IMR-90 (cell line): Measurements from ENCODE around the gene ERMP1. TPM values are rescaled to one million over a fixed set of nuclear protein-coding genes. Genes with fewer than 3 reads are reported as not detected.

Source experiments
- ATAC-seq: fragments of 200-7000 bp; cut with Tn5 transposase; 2 replicates; pipeline ENCODE4 v1.9.1; 2020; ENCODE audit warnings: low read depth, mild to moderate bottlenecking, moderate library complexity
- BruUV-seq: library from RNA; stranded (reverse); fragments of 400-500 nt; replicated peaks from 2 replicates; lab custom pipeline; 2021; lab: Mats Ljungman, UMichigan
- CTCF ChIA-PET: fragments of 300-600 bp; formaldehyde crosslinking; extraction: SDS; loops from one replicate; lab custom pipeline; 2021; ENCODE audit warnings: antibody characterized with exemption; lab: Yijun Ruan, JAX
- POLR2A ChIA-PET: fragments of 300-600 bp; sonication (Branson Sonifier 250); formaldehyde crosslinking; loops from one replicate; lab custom pipeline; 2022; ENCODE audit warnings: antibody characterized with exemption; ENCODE audit not compliant: unreplicated experiment; lab: Charles Lee
- DNase-seq: peaks from one replicate; pipeline ENCODE4 v3.0.0; 2013
- H2AFZ ChIP-seq: replicated peaks from 2 replicates; pipeline ENCODE3; 2013; ENCODE audit warnings: low read length, mild to moderate bottlenecking; ENCODE audit not compliant: poor library complexity
- H2AK5ac ChIP-seq: 2 replicates; pipeline ENCODE4 v1.6.1; 2013; ENCODE audit warnings: low read depth, low read length, inconsistent platforms
- H2AK9ac ChIP-seq: replicated peaks from 2 replicates; pipeline ENCODE3; 2013; ENCODE audit warnings: mild to moderate bottlenecking, low read depth, low read length, moderate library complexity; ENCODE audit not compliant: poor library complexity
- H2BK120ac ChIP-seq: 2 replicates; pipeline ENCODE4 v1.6.1; 2013; ENCODE audit warnings: low read depth, low read length, inconsistent platforms
- H2BK15ac ChIP-seq: 3 replicates; pipeline ENCODE4 v1.6.1; 2013; ENCODE audit warnings: low read depth, low read length, inconsistent platforms
- H2BK20ac ChIP-seq: 2 replicates; pipeline ENCODE4 v1.6.1; 2013; ENCODE audit warnings: low read depth, mild to moderate bottlenecking, inconsistent platforms, low read length, moderate library complexity
- H2BK5ac ChIP-seq: 2 replicates; pipeline ENCODE4 v1.6.1; 2013; ENCODE audit warnings: mild to moderate bottlenecking, low read depth, low read length, inconsistent platforms; ENCODE audit not compliant: poor library complexity, severe bottlenecking
- H3K14ac ChIP-seq: replicated peaks from 2 replicates; pipeline ENCODE4 v1.6.1; 2013; ENCODE audit warnings: low read depth, low read length, inconsistent platforms
- H3K18ac ChIP-seq: 2 replicates; pipeline ENCODE4 v1.6.1; 2013; ENCODE audit warnings: low read depth, low read length, control low read depth
- H3K23ac ChIP-seq: 2 replicates; pipeline ENCODE4 v1.6.1; 2013; ENCODE audit warnings: low read depth, low read length, inconsistent platforms
- H3K27ac ChIP-seq: 2 replicates; pipeline ENCODE4 v1.5.1; 2013; ENCODE audit warnings: mild to moderate bottlenecking, control low read depth, low read length; ENCODE audit not compliant: insufficient read depth
- H3K27me3 ChIP-seq: 2 replicates; pipeline ENCODE4 v1.6.1; 2013; ENCODE audit warnings: low read length; ENCODE audit not compliant: control insufficient read depth, insufficient read depth
- H3K36me3 ChIP-seq: 2 replicates; pipeline ENCODE4 v1.6.1; 2013; ENCODE audit warnings: low read length, mixed read lengths; ENCODE audit not compliant: control insufficient read depth, insufficient read depth
- H3K4ac ChIP-seq: 2 replicates; pipeline ENCODE4 v1.6.1; 2013; ENCODE audit warnings: low read depth, low read length, inconsistent platforms
- H3K4me1 ChIP-seq: 2 replicates; pipeline ENCODE4 v1.6.1; 2013; ENCODE audit warnings: low read length, mixed read lengths; ENCODE audit not compliant: control insufficient read depth, insufficient read depth
- H3K4me2 ChIP-seq: 2 replicates; pipeline ENCODE4 v1.6.1; 2013; ENCODE audit warnings: low read depth, mild to moderate bottlenecking, control low read depth, low read length, moderate library complexity
- H3K4me3 ChIP-seq: 2 replicates; pipeline ENCODE4 v1.5.1; 2013; ENCODE audit warnings: low read depth, mild to moderate bottlenecking, control low read depth, low read length, moderate library complexity; ENCODE audit not compliant: insufficient read depth
- H3K56ac ChIP-seq: 2 replicates; pipeline ENCODE4 v1.6.1; 2013; ENCODE audit warnings: low read length, inconsistent platforms; ENCODE audit not compliant: insufficient read depth; ENCODE audit errors: extremely low read depth
- H3K79me1 ChIP-seq, 2 experiments: 2 replicates each; pipeline ENCODE4 v1.6.1; 2013; ENCODE audit warnings: low read length in 2 of 2, inconsistent platforms in 1 of 2, low read depth in 1 of 2
- H3K9ac ChIP-seq: 2 replicates; pipeline ENCODE4 v1.6.1; 2013; ENCODE audit warnings: low read depth, low read length, control low read depth
- H3K9me1 ChIP-seq: 2 replicates; pipeline ENCODE4 v1.6.1; 2013; ENCODE audit warnings: low read length, inconsistent platforms; ENCODE audit not compliant: insufficient read depth
- H3K9me3 ChIP-seq: 2 replicates; pipeline ENCODE4 v1.6.1; 2013; ENCODE audit warnings: low read length; ENCODE audit not compliant: control insufficient read depth, insufficient read depth
- H4K20me1 ChIP-seq: 2 replicates; pipeline ENCODE4 v1.6.1; 2013; ENCODE audit warnings: low read length, inconsistent platforms; ENCODE audit not compliant: insufficient read depth
- H4K5ac ChIP-seq: 2 replicates; pipeline ENCODE4 v1.6.1; 2013; ENCODE audit warnings: mild to moderate bottlenecking, low read depth, low read length, control low read depth
- H4K8ac ChIP-seq, 2 experiments: 2 replicates each; pipeline ENCODE4 v1.6.1; 2013; ENCODE audit warnings: low read depth in 2 of 2, low read length in 2 of 2, control low read depth in 1 of 2, inconsistent platforms in 1 of 2
- H4K91ac ChIP-seq: 2 replicates; pipeline ENCODE4 v1.6.1; 2013; ENCODE audit warnings: low read depth, low read length, inconsistent platforms; ENCODE audit not compliant: insufficient read depth
- MXI1 ChIP-seq: IDR thresholded peaks from 2 replicates; pipeline ENCODE4 v1.6.1; 2012; ENCODE audit warnings: low read depth, mild to moderate bottlenecking, low read length, moderate library complexity, borderline replicate concordance
- WGBS, 2 experiments: methylation state at CpG; one replicate each; pipeline versions ENCODE4 v1.1.5 to v1.1.7; 2013; ENCODE audit warnings: missing lambda C conversion rate in 2 of 2; ENCODE audit not compliant: insufficient read length in 1 of 2; ENCODE audit errors: extremely low coverage in 2 of 2; 5-methylcytosine and 5-hydroxymethylcytosine counted together
- dilution Hi-C: fragments of 300-500 bp; cut with HindIII; formaldehyde crosslinking; loops from one replicate; pipeline ENCODE4 v1.14.3; 2018; ENCODE audit warnings: low sequenced_read_pairs; ENCODE audit not compliant: unreplicated experiment
- in situ Hi-C: fragments of 300-500 bp; cut with MboI; formaldehyde crosslinking; loops from 3 replicates; pipeline ENCODE4 v1.14.3; 2019; ENCODE audit warnings: low sequenced_read_pairs, inconsistent platforms, mixed read lengths
- intact Hi-C: fragments of 100-400 bp; cut with micrococcal nuclease; formaldehyde crosslinking; loops from 2 replicates; pipeline ENCODE4 v1.10.0; 2022
- polyA plus RNA-seq, 3 experiments: library from polyadenylated mRNA; depleted of rRNA; stranded (reverse); fragments of >200 nt; gene quantifications; 2 replicates each; pipeline ENCODE4 v1.2.3, GENCODE V29; 2012; ENCODE audit warnings: low replicate concordance in 1 of 3
- total RNA-seq: library from RNA; depleted of rRNA; stranded (reverse); fragments of >200 nt; gene quantifications from 2 replicates; pipeline ENCODE4 v1.2.3, GENCODE V29; 2012
- TF ChIP-seq, protein P1 (sequence below): conservative IDR thresholded peaks from 2 replicates; pipeline ENCODE4 v1.5.1; 2012; ENCODE audit warnings: mild to moderate bottlenecking, low read depth, low read length, improper control_type of control experiment

ERMP1 gene
- total and polyA plus RNA-seq, 2 of the 4 experiments (the other 2 are of a cell fraction): 2.2 to 4.7 TPM

GRCh38 chr9:5869315-5870019 is 36.5 kb upstream of the ERMP1 start:
- Histone ChIP-seq H2BK5ac (no peak overlapping the region), H3K14ac (no peak overlapping the region), H3K9ac (no peak overlapping the region), H2AK5ac (no peak overlapping the region), H3K18ac (no peak overlapping the region), H2BK120ac (no peak overlapping the region), H4K91ac (no peak overlapping the region), H2AFZ (no peak overlapping the region), H3K56ac (no peak overlapping the region), H4K20me1 (no peaks in the 10 kb centered on the region), H4K5ac (no peak overlapping the region), H3K4me3 (no peak overlapping the region), H3K9me3 (no peaks in the 10 kb centered on the region), H4K8ac (no peak overlapping the region), H2AK9ac (no peak overlapping the region), H3K4me1 (no peaks in the 10 kb centered on the region), H3K27ac (no peak overlapping the region), H2BK15ac (no peak overlapping the region), H3K23ac (no peak overlapping the region), H3K9me1 (no peaks in the 10 kb centered on the region; the same call in 1 of the 2 replicates), H2BK20ac (no peak overlapping the region), H3K27me3 (no peaks in the 10 kb centered on the region), H3K4ac (no peak overlapping the region), H3K79me1 (no peaks in the 10 kb centered on the region), H3K36me3 (no peaks in the 10 kb centered on the region), H3K4me2 (no peak overlapping the region)
- intact Hi-C loops (no loop called here), in situ Hi-C loops (no loop called here), dilution Hi-C loops (no loop called here)
- ATAC-seq (no peak), DNase-seq (no peak)
- ChIA-PET CTCF (no interaction called here), POLR2A (no interaction called here)
- no peak for TF ChIP-seq MXI1
- TF ChIP-seq, protein P1, sequence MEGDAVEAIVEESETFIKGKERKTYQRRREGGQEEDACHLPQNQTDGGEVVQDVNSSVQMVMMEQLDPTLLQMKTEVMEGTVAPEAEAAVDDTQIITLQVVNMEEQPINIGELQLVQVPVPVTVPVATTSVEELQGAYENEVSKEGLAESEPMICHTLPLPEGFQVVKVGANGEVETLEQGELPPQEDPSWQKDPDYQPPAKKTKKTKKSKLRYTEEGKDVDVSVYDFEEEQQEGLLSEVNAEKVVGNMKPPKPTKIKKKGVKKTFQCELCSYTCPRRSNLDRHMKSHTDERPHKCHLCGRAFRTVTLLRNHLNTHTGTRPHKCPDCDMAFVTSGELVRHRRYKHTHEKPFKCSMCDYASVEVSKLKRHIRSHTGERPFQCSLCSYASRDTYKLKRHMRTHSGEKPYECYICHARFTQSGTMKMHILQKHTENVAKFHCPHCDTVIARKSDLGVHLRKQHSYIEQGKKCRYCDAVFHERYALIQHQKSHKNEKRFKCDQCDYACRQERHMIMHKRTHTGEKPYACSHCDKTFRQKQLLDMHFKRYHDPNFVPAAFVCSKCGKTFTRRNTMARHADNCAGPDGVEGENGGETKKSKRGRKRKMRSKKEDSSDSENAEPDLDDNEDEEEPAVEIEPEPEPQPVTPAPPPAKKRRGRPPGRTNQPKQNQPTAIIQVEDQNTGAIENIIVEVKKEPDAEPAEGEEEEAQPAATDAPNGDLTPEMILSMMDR: peak; percentile 12; the same call in 1 of the 2 replicates
- no TSS peak for BruUV-seq
- WGBS, 2 experiments: 100% methylated on average over 1 of the region's 3 CpGs; no CpG with 5 or more reads in 1 of the 2 experiments
